ENCODE results near the gene FIGN. TPM values are rescaled to one million over a fixed set of nuclear protein-coding genes. Genes with fewer than 3 reads are reported as not detected.

Gene FIGN
- total RNA-seq, 2 experiments from 2014 or later = not detected

DNA sequence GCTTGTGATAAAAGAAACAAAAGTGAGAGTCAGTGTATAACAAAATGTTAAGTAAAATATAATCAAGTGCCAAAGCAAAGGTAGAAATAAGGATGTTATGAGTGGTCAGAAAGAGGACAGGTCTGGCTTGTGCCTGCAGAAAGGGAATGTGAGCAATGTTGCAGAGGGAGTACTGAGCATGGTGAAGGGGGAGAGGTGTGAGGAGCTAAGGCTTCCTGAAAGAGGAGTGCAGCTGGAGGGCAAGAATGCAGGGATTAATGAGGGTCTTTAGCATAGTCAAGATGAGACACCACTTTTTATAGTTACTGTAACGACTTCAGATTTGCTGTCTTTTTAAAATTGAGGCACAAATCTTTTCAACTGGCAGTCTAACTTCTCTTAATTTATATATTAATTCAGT, 22.0 kb upstream of the FIGN start:
- no peak overlapping the region for H3K4me3 Mint-ChIP-seq
- no peaks in the 10 kb centered on the region for H3K4me1 Mint-ChIP-seq
- no peak overlapping the region for H3K27ac Mint-ChIP-seq
- H3K9me3 Mint-ChIP-seq = peaks cover 8% of the 10 kb centered on the region
- H3K27me3 Mint-ChIP-seq = no peaks in the 10 kb centered on the region
- no peaks in the 10 kb centered on the region for H3K36me3 Mint-ChIP-seq (ENCODE audit: low read depth)
- ChIA-PET CTCF (no interaction called here), POLR2A (no interaction called here)
- no peak for DNase-seq

DNA sequence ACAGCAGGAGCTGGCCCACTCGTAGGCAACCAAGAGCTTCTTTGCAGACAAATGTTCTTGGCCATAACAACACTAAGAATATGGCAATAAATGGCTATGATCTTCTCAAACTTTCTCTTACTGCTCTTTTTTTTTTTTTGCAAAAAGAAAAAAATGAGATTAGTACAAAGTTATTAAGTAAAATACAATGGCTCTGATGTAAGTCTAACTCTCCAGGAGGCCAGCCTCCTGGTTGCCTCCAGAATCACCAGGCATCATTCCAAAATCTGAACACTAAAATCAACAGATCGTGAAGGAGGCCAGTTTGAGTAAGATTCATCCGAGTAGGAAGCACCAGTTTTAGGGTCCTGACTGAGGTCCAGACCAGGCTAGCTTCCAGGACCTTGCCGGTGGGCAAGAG, 20.8 kb upstream of the FIGN start:
- Mint-ChIP-seq H3K36me3 (ENCODE audit: low read depth) (no peaks in the 10 kb centered on the region), H3K9me3 (peaks cover 8% of the 10 kb centered on the region), H3K27me3 (no peaks in the 10 kb centered on the region), H3K27ac (no peak overlapping the region), H3K4me3 (no peak overlapping the region), H3K4me1 (no peaks in the 10 kb centered on the region)
- no peak for DNase-seq
- CTCF ChIA-PET = no interaction called here
- POLR2A ChIA-PET = no interaction called here

DNA sequence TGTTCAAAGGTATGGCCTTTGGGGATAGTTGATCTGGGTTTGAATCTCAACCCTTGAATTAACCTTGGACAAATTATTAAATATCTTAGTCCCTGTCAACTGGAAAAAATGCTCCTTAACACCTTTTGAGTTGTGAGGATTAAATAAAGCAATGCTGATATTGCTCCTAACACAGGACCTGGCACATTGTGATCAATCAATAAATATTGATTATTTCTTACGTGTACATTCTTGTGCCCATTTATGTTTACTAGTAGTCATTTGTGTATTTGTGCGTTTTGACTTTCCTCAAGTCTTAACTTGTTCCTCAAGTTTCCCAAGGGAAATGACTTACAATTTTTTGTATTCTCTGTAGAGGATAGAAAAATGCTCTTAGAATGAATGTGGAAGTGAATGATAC, 19.6 kb upstream of the FIGN start:
- no peaks in the 10 kb centered on the region for H3K4me1 Mint-ChIP-seq
- DNase-seq = no peak
- no peak overlapping the region for H3K27ac Mint-ChIP-seq
- H3K36me3 Mint-ChIP-seq (ENCODE audit: low read depth) = no peaks in the 10 kb centered on the region
- no peak overlapping the region for H3K4me3 Mint-ChIP-seq
- ChIA-PET POLR2A (no interaction called here), CTCF (no interaction called here)
- peaks cover 8% of the 10 kb centered on the region for H3K9me3 Mint-ChIP-seq
- H3K27me3 Mint-ChIP-seq = no peaks in the 10 kb centered on the region

DNA sequence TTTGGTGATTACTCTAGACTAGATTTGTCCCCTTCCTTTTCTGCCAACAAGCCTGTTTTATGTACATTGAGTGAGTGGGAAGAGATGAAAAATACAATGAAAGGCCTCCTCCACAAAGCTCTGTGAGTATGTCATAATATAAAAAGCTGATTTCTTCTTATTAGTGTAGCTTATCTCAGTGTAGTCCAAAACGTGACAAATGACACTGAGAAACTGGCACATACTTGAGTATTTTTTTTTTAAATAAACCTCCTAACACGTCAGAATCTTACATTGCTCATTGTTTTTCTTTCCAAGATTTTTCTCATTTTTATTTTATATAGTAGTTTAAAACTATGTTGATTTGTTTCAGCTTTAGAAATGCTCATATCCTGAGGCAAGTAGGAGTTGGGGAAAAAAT, 17.9 kb upstream of the FIGN start:
- H3K9me3 Mint-ChIP-seq = peaks cover 8% of the 10 kb centered on the region
- H3K36me3 Mint-ChIP-seq (ENCODE audit: low read depth) = no peaks in the 10 kb centered on the region
- DNase-seq = no peak
- H3K27ac Mint-ChIP-seq = no peak overlapping the region
- POLR2A ChIA-PET = no interaction called here
- CTCF ChIA-PET = no interaction called here
- H3K27me3 Mint-ChIP-seq = no peaks in the 10 kb centered on the region
- H3K4me3 Mint-ChIP-seq = no peak overlapping the region
- no peaks in the 10 kb centered on the region for H3K4me1 Mint-ChIP-seq

DNA sequence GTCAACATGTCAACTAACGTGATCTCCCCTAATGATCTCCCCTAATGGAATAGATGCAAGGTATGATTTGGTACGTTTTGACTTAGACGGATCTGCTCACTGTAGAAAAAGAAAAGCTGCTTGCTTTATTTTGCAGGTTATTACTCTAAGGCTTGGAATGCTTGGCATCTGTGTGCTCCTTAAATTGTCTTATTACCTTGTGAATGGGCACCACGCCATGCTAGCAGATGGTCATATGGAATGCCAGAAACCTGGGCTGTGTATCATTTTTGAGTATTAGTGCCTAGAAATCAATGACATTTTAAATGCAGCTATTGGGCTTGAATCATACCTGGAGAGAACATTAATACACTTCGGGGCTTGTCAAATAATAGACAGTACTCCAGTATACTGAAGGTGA, 16.5 kb upstream of the FIGN start:
- CTCF ChIA-PET = no interaction called here
- Mint-ChIP-seq H3K27me3 (no peaks in the 10 kb centered on the region), H3K9me3 (peaks cover 4% of the 10 kb centered on the region), H3K27ac (no peak overlapping the region), H3K36me3 (ENCODE audit: low read depth) (no peaks in the 10 kb centered on the region), H3K4me3 (no peak overlapping the region), H3K4me1 (no peaks in the 10 kb centered on the region)
- DNase-seq = no peak
- POLR2A ChIA-PET = no interaction called here

DNA sequence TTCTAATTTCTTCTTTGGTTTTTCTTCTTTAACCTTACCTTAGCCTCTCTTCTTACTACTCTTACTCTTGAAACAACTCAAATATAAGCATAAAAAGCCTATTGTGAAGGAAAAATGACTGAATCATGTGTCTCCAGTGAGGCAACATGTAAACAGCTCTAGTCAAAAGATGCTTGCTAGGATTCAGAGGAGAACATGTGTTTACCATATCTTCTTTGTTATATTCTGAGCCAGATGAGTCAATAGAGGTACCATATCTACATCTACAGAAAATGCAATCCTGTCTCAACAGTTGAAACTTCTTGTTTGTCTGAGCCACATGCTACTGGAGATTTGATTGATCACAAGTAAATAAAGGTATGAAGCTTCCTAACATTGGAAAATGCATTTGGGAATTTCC, 15.9 kb upstream of the FIGN start:
- no peaks in the 10 kb centered on the region for H3K4me1 Mint-ChIP-seq
- H3K36me3 Mint-ChIP-seq (ENCODE audit: low read depth) = no peaks in the 10 kb centered on the region
- ChIA-PET POLR2A (no interaction called here), CTCF (no interaction called here)
- H3K27ac Mint-ChIP-seq = no peak overlapping the region
- peaks cover 4% of the 10 kb centered on the region for H3K9me3 Mint-ChIP-seq
- no peak overlapping the region for H3K4me3 Mint-ChIP-seq
- no peaks in the 10 kb centered on the region for H3K27me3 Mint-ChIP-seq
- no peak for DNase-seq

DNA sequence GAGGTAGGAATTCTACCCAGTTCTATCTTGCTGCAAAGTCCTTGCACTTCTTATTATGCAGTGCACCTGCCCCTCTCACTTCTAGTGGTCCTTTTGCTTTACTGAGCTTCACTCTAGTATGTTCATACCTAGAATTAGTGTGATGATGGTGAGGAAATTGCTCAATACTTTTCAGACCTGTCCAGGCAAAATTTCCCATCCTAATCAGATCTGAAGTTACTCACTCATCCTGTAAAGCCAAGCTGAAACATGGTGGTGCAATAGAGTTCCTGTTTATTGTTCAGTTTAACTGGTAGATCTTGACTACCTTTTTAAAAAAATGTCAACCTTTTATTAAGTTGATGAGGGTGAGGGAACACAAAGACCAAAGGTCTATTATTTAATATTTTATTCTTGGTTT, 12.6 kb upstream of the FIGN start:
- no peaks in the 10 kb centered on the region for H3K27me3 Mint-ChIP-seq
- CTCF ChIA-PET = no interaction called here
- H3K36me3 Mint-ChIP-seq (ENCODE audit: low read depth) = no peaks in the 10 kb centered on the region
- no peak for DNase-seq
- POLR2A ChIA-PET = no interaction called here
- H3K27ac Mint-ChIP-seq = no peak overlapping the region
- H3K9me3 Mint-ChIP-seq = no peaks in the 10 kb centered on the region
- H3K4me3 Mint-ChIP-seq = no peak overlapping the region
- H3K4me1 Mint-ChIP-seq = no peaks in the 10 kb centered on the region

DNA sequence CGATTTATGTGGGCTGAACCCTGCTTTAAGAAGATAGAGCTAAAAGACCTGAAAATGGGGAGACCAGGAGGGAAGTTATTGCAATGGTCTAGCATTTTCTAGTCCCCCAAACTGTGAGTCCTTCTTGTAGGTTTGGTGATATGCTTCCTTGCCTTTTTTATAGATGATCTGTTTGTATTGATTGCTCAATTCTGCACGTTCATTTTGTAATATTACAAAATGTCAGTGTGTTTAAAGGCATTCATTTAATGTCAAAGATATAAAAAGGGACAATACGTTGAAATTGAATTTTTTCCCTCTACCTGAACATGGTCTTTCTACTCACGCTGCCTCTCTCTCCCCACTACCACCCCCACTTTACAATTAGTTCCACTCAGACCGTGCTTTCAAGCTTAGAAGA, 5.6 kb upstream of the FIGN start:
- no peaks in the 10 kb centered on the region for H3K4me1 Mint-ChIP-seq
- no peaks in the 10 kb centered on the region for H3K9me3 Mint-ChIP-seq
- no peak for DNase-seq
- CTCF ChIA-PET = interaction anchor here (0.7 kb wide), 1 partner anchor 559 kb away, joined by 3 read pairs; no protein-coding TSS in a partner anchor
- H3K27ac Mint-ChIP-seq = no peak overlapping the region
- H3K27me3 Mint-ChIP-seq = peaks cover 7% of the 10 kb centered on the region
- POLR2A ChIA-PET = no interaction called here
- no peaks in the 10 kb centered on the region for H3K36me3 Mint-ChIP-seq (ENCODE audit: low read depth)
- H3K4me3 Mint-ChIP-seq = no peak overlapping the region

DNA sequence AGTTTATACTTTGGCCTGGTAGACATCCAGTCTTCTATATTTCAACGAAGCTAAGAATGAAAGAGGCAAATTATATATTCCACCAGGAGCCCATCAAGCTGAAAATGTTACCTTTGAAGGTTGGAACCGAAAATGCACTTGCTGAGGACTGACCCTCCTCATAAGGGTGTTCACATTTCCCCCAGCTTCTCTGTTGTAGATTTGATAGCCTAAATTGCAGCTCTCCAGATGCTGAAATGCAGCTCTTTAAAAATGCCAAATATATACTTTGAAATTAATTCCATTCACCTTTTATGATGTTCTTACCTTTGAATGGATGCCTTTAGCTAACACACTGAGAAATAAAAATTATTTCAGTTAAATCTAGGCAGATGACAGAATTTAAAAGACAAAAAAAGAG, 1.8 kb upstream of the FIGN start:
- Mint-ChIP-seq H3K4me1 (peaks cover 3% of the 10 kb centered on the region), H3K27ac (no peak overlapping the region), H3K27me3 (peaks cover 20% of the 10 kb centered on the region), H3K4me3 (no peak overlapping the region), H3K36me3 (ENCODE audit: low read depth) (no peaks in the 10 kb centered on the region), H3K9me3 (no peaks in the 10 kb centered on the region)
- ChIA-PET CTCF (no interaction called here), POLR2A (no interaction called here)
- DNase-seq = no peak

DNA sequence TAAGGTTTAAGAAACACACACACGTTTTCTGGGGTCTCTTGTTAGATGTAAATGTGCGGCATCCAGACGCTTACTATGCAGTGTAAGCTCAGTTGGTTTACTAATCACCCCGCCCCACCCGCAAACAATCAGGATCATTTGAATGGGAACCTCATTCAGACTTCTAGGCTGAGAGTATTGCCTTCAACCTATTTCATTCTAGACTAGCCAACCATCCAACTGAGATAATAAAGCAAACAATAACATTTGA, 1.3 kb upstream of the FIGN start:
- H3K9me3 Mint-ChIP-seq = no peaks in the 10 kb centered on the region
- H3K4me1 Mint-ChIP-seq = peaks cover 3% of the 10 kb centered on the region

DNA sequence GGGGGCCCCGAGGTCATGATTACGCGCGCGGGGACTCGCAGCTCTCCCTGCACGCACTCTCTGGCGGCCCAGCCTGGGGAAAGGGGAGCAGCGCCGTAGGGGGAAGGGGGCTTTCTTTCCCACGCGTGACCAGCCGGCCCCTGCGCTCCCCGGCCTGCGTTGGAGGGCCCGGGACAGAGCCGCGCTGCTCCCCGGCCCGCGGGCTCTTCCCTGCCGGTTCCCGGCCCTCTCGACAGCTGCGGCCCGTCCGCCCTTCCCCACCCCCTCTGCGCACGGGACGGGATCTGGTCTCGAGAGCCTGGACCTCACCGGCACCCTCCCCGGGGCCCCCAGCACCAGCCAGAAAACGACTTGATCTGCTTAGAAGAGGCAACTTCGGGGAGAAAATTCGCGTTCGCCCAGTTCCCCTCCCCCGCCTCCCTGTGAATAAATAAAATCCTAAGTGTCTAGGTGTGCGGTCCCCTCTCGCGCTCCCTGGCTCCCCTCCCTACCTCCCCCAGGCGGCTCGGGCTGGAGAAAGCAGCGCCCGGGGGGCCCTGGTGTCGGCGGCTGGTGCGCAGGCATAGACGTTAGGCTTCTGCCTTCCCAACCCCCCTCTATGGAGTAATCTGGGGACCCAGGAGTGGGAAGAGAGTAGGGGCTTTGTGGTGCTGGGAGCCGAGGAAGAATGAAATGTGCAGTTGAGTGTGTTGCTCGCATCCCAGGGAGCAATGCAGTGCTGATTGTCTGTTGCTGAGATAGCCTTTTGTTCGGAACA, 803 bp upstream of the FIGN start:
- Mint-ChIP-seq H3K27ac (no peak overlapping the region), H3K9me3 (no peaks in the 10 kb centered on the region), H3K4me3 (no peak overlapping the region), H3K27me3 (peaks cover 20% of the 10 kb centered on the region), H3K4me1 (peaks cover 3% of the 10 kb centered on the region), H3K36me3 (ENCODE audit: low read depth) (no peaks in the 10 kb centered on the region)
- ChIA-PET CTCF (no interaction called here), POLR2A (no interaction called here)
- no peak for DNase-seq

More for the DNA sequence above, 1.3 kb upstream of the FIGN start:
- Mint-ChIP-seq H3K27ac (no peak overlapping the region), H3K27me3 (peaks cover 20% of the 10 kb centered on the region), H3K4me3 (no peak overlapping the region), H3K36me3 (ENCODE audit: low read depth) (no peaks in the 10 kb centered on the region)
- ChIA-PET CTCF (no interaction called here), POLR2A (no interaction called here)
- DNase-seq = no peak

DNA sequence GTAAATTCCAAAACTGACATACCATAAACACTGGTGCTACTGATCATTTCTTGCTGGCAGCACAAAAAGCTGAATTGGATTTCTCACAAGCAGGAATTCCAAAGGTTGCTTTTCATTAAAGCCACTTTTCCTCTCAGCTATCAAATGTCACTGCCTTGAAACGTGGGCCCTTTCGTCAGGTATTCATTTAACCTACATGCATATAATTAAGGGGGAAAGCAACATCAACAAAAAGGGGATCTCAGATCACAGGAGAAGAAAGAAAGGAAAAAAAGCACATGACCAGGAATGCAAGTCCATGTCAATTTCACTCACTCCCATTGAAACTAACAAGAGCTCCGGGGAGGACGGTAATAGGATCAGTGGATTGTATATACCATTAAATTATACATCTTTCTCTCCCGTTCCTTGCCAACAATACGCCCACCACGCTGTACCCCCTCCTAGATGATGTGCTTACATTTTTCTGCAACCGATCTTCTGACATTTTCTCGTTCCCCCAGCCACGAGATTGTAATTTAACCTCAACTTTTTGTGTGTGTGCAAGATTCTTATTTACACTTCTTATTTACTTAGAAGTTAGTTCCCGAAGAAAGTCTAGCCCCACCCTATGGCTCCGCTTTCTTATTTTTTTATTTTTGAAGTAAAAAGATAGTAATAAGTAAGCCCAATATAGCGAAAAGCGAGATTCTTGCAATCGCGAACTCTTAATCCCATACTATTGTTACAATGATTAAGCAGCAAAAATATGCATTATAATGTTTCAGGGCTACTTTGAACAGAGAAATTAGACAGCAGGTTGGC, 725 bp downstream of the FIGN start:
- H3K36me3 Mint-ChIP-seq (ENCODE audit: low read depth) = no peaks in the 10 kb centered on the region
- no peak overlapping the region for H3K27ac Mint-ChIP-seq
- DNase-seq = no peak
- no peaks in the 10 kb centered on the region for H3K9me3 Mint-ChIP-seq
- H3K27me3 Mint-ChIP-seq = peaks cover 20% of the 10 kb centered on the region
- ChIA-PET POLR2A (no interaction called here), CTCF (no interaction called here)
- no peak overlapping the region for H3K4me3 Mint-ChIP-seq
- H3K4me1 Mint-ChIP-seq = peaks cover 3% of the 10 kb centered on the region

DNA sequence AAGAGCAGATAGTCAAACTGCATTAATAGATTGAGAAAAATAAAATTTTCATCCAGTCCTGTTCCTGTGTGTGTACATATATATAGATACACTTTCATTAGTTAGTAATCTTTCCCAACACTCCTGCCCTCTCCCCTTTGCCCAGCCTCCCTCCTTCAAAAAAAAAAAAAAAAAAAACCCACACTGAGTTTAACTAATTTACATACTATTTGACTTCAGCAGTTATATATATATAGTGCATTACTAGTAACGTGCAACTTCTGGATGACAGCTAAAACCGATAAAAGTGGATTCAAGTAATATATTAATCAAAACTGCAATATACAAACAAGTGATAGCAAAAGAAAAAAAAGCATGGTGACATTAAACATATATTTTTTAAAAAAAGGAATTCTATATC, 1.4 kb downstream of the FIGN start:
- Mint-ChIP-seq H3K4me3 (no peak overlapping the region), H3K4me1 (peaks cover 3% of the 10 kb centered on the region), H3K9me3 (no peaks in the 10 kb centered on the region), H3K27me3 (peaks cover 20% of the 10 kb centered on the region), H3K36me3 (ENCODE audit: low read depth) (no peaks in the 10 kb centered on the region), H3K27ac (no peak overlapping the region)
- ChIA-PET CTCF (no interaction called here), POLR2A (no interaction called here)
- DNase-seq = no peak

DNA sequence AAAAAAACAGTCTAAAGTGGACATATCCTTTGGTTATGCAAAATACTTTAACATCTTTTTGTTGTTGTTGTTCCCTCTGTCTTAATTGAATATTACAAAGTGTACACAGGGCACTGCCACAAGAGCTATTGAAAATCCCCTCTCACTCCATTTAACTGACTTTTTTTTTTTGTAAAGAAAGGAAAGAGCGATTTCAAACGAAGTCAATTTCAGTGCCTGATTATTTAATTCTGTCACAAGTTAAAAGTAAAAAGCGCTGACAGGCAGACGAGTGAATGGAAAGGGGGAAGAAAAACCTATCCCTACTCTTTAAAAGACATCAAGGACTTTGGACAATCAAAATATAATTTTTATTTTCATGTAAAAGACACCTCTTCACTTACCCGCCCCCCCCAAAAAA, 1.9 kb downstream of the FIGN start:
- CTCF ChIA-PET = no interaction called here
- Mint-ChIP-seq H3K27me3 (peaks cover 20% of the 10 kb centered on the region), H3K4me3 (no peak overlapping the region), H3K36me3 (ENCODE audit: low read depth) (no peaks in the 10 kb centered on the region), H3K9me3 (no peaks in the 10 kb centered on the region), H3K27ac (no peak overlapping the region), H3K4me1 (peaks cover 3% of the 10 kb centered on the region)
- DNase-seq = no peak
- POLR2A ChIA-PET = no interaction called here
